Measurements from ENCODE around the gene GLIS2. TPM values are rescaled to one million over a fixed set of nuclear protein-coding genes. Genes with fewer than 3 reads are reported as not detected.

The GLIS2 gene
- total and polyA plus RNA-seq, 10 of the 15 experiments (the other 5 are each of a cell fraction or from before 2014, with no cell fraction given): 0.03 to 0.64 (median 0.18) TPM; not detected in 4

DNA sequence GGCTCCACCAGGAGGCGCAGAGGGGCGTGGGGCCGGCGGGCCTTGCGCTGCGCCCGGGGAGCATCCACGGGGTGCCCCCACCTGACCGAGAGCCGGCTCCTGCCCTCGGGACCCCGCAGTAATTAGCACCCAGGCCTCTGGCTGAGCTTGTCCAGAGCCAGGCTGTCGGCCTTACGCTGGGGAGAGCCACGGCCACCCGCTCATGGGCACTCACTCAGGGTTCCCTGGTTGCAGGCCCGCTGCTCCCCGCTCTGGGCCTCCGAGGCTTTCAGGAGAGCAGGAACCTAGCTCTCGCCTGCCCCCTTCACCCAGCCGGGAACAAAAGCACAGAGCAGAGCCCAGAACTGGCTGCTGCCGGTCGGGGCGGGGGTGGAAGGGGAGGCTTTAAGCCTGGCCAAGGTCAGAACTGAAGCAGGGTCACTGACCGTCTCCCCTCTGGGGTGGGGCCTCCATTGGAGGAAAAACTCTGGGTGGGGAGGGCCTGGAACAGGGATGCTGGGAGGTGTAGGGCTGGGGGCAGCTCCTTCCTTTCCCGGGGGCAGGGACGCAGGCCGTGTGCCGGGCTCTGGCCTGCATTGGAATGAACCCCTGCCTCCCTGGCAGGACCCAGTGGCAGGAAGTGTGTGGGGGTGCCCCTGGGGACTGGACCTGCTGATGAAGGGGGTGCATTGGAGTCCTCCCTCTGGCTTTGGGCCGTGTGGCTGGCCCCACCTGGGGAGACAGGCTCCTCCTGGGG lies 12.3 kb downstream of the GLIS2 start:
- H3K4me3 ChIP-seq: no peak overlapping the region
- peak overlapping the region; percentile 75; the same call in 1 of the 2 replicates for H2AFZ ChIP-seq (ENCODE audit: control insufficient read depth, low read depth, low read length)
- no peaks in the 10 kb centered on the region for H3K9me3 ChIP-seq (replicated peaks; ENCODE audit: control insufficient read depth, insufficient read depth, low read length)
- FAIRE-seq (no peak), ATAC-seq (peak; percentile 80), DNase-seq (ENCODE audit: low read depth, low spot score) (no peak)
- ChIA-PET POLR2A (interaction anchor here (1.0 kb wide), 2 partner anchors 20 to 43 kb away, joined by 3 to 6 read pairs; no protein-coding TSS in a partner anchor), SMC1A (ENCODE audit: uncharacterized antibody, unreplicated experiment) (interaction anchor here (1.0 to 5.7 kb wide), 4 partner anchors 19 to 40 kb away, joined by 3 to 62 read pairs (median 4); no protein-coding TSS in a partner anchor), RAD21 (ENCODE audit: unreplicated experiment) (interaction anchor here (0.6 to 5.6 kb wide), 6 partner anchors 14 to 74 kb away, joined by 3 to 68 read pairs (median 5); no protein-coding TSS in a partner anchor), CTCF (interaction anchor here (0.6 to 12.1 kb wide), 14 partner anchors 10 to 391 kb away, joined by 3 to 145 read pairs (median 4); partner anchors contain the start of gene PAM16)
- H3K27ac ChIP-seq (ENCODE audit: control insufficient read depth, insufficient read depth): no peak overlapping the region
- no peak for TF ChIP-seq NFYB (IDR thresholded peaks at IDR 0.05; ENCODE audit: insufficient read depth, low read depth, low read length)
- peak; percentile 46; the same call in 1 of the 2 replicates for TF ChIP-seq LARP7 (IDR thresholded peaks at IDR 0.05)
- TF ChIP-seq, protein P1, sequence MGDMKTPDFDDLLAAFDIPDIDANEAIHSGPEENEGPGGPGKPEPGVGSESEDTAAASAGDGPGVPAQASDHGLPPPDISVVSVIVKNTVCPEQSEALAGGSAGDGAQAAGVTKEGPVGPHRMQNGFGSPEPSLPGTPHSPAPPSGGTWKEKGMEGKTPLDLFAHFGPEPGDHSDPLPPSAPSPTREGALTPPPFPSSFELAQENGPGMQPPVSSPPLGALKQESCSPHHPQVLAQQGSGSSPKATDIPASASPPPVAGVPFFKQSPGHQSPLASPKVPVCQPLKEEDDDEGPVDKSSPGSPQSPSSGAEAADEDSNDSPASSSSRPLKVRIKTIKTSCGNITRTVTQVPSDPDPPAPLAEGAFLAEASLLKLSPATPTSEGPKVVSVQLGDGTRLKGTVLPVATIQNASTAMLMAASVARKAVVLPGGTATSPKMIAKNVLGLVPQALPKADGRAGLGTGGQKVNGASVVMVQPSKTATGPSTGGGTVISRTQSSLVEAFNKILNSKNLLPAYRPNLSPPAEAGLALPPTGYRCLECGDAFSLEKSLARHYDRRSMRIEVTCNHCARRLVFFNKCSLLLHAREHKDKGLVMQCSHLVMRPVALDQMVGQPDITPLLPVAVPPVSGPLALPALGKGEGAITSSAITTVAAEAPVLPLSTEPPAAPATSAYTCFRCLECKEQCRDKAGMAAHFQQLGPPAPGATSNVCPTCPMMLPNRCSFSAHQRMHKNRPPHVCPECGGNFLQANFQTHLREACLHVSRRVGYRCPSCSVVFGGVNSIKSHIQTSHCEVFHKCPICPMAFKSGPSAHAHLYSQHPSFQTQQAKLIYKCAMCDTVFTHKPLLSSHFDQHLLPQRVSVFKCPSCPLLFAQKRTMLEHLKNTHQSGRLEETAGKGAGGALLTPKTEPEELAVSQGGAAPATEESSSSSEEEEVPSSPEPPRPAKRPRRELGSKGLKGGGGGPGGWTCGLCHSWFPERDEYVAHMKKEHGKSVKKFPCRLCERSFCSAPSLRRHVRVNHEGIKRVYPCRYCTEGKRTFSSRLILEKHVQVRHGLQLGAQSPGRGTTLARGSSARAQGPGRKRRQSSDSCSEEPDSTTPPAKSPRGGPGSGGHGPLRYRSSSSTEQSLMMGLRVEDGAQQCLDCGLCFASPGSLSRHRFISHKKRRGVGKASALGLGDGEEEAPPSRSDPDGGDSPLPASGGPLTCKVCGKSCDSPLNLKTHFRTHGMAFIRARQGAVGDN (IDR thresholded peaks at IDR 0.05): no peak
- TF ChIP-seq YY1 (IDR thresholded peaks at IDR 0.05; ENCODE audit: low read depth, low read length): 0 out of 2 replicates have a peak, but pooled peaks have one; percentile 25
- TF ChIP-seq SMC3 (IDR thresholded peaks at IDR 0.05; ENCODE audit: borderline replicate concordance, low read length): peak; percentile 35; the same call in 1 of the 2 replicates
- TF ChIP-seq RAD21 (IDR thresholded peaks at IDR 0.05; ENCODE audit: insufficient read depth, low read depth, low read length): peak; percentile 57
- peak; percentile 35; the same call in 1 of the 2 replicates for TF ChIP-seq POLR2A (IDR thresholded peaks at IDR 0.05; ENCODE audit: low read depth, low read length)
- TF ChIP-seq EGR1 (IDR thresholded peaks at IDR 0.05; ENCODE audit: borderline replicate concordance in 1 of 2, low read depth in 2 of 2, low read length in 2 of 2): peak in 1 of 2 experiments; percentile 55; a peak in 1 of 3 replicates
- 0 out of 2 replicates have a peak, but pooled peaks have one; percentile 26 for TF ChIP-seq NBN (IDR thresholded peaks at IDR 0.05)
- TF ChIP-seq SMARCA5 (IDR thresholded peaks at IDR 0.05): no peak
- TF ChIP-seq ZNF24 (IDR thresholded peaks at IDR 0.05): no peak
- TF ChIP-seq HDAC6 (IDR thresholded peaks at IDR 0.05; ENCODE audit: unreplicated experiment): no peak
- TF ChIP-seq, protein P2, sequence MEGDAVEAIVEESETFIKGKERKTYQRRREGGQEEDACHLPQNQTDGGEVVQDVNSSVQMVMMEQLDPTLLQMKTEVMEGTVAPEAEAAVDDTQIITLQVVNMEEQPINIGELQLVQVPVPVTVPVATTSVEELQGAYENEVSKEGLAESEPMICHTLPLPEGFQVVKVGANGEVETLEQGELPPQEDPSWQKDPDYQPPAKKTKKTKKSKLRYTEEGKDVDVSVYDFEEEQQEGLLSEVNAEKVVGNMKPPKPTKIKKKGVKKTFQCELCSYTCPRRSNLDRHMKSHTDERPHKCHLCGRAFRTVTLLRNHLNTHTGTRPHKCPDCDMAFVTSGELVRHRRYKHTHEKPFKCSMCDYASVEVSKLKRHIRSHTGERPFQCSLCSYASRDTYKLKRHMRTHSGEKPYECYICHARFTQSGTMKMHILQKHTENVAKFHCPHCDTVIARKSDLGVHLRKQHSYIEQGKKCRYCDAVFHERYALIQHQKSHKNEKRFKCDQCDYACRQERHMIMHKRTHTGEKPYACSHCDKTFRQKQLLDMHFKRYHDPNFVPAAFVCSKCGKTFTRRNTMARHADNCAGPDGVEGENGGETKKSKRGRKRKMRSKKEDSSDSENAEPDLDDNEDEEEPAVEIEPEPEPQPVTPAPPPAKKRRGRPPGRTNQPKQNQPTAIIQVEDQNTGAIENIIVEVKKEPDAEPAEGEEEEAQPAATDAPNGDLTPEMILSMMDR (IDR thresholded peaks at IDR 0.05 in 2 of 3, conservative IDR thresholded peaks at IDR 0.05 in 1 of 3; ENCODE audit: control insufficient read depth in 2 of 3, extremely low read depth in 1 of 3, insufficient read depth in 1 of 3, low read depth in 3 of 3, low read length in 3 of 3): peak; percentile 39 to 64 (median 54); a peak in 5 of 6 replicates
- peak overlapping the region; percentile 22; the same call in 1 of the 2 replicates for H3K9ac ChIP-seq (ENCODE audit: control insufficient read depth, insufficient read depth, low read length)
- peaks cover 7% of the 10 kb centered on the region for H3K4me1 ChIP-seq (ENCODE audit: control insufficient read depth, insufficient read depth, low read length)
- H3K79me2 ChIP-seq (ENCODE audit: control insufficient read depth, insufficient read depth, low read length): no peaks in the 10 kb centered on the region
- intact Hi-C loops (cut with micrococcal nuclease; ENCODE audit: unreplicated experiment): loop anchor here (5.0 kb wide), 1 partner anchor 56 kb away; the partner anchor contains the start of gene TFAP4
- no peaks in the 10 kb centered on the region for H3K27me3 ChIP-seq (replicated peaks in 1 of 2; ENCODE audit: control insufficient read depth in 2 of 2, insufficient read depth in 2 of 2, low read length in 1 of 2)
- 11% methylated on average over 30 of the region's 30 CpGs for WGBS (ENCODE audit: insufficient coverage, insufficient replicate concordance, low lambda C conversion rate, missing lambda C conversion rate)
- no peaks in the 10 kb centered on the region for H4K20me1 ChIP-seq (ENCODE audit: control insufficient read depth, insufficient read depth)
- in situ Hi-C loops (cut with MboI): no loop called here
- no peaks in the 10 kb centered on the region for H3K36me3 ChIP-seq (ENCODE audit: control insufficient read depth in 2 of 2, insufficient read depth in 2 of 2, low read length in 1 of 2)
- H3K4me2 ChIP-seq (ENCODE audit: control insufficient read depth, insufficient read depth): peak overlapping the region; percentile 26
- BruUV-seq (replicated peaks): no TSS peak
